B cell (primary cell): ENCODE data around the gene DAB1. TPM values are rescaled to one million over a fixed set of nuclear protein-coding genes. Genes with fewer than 3 reads are reported as not detected.

ENCODE experiments used
- ATAC-seq: fragments of 200-7000 bp; cut with Tn5 transposase; one replicate; pipeline ENCODE4 v1.10.0; 2021; ENCODE audit warnings: low read depth, mild to moderate bottlenecking, moderate number of reproducible peaks, moderate library complexity
- CTCF ChIA-PET: fragments of 350-600 bp; sonication (Branson Sonifier 250); formaldehyde crosslinking; loops from one replicate; lab custom pipeline; 2021; ENCODE audit warnings: antibody characterized with exemption, inconsistent platforms; lab: Charles Lee
- POLR2A ChIA-PET: fragments of 350-600 bp; sonication (Branson Sonifier 250); formaldehyde crosslinking; loops from one replicate; lab custom pipeline; 2021; ENCODE audit warnings: antibody characterized with exemption; lab: Charles Lee
- DNase-seq: peaks from one replicate; pipeline ENCODE4 v3.0.0; 2013
- H2AFZ ChIP-seq: 2 replicates; pipeline ENCODE4 v1.6.1; 2012; ENCODE audit warnings: mild to moderate bottlenecking, low read depth, low read length; ENCODE audit not compliant: insufficient read depth, poor library complexity, severe bottlenecking
- H3K27ac ChIP-seq, 2 donors: 1 replicate in 1 of 2; 2 replicates in 1 of 2; pipeline ENCODE4 v1.5.1; 2012 to 2013; ENCODE audit warnings: low read length in 2 of 2, mild to moderate bottlenecking in 2 of 2, moderate library complexity in 1 of 2
- H3K27me3 ChIP-seq, 4 experiments: fragments of 200-600 bp in 1 of 4; sonication (generic) in 1 of 4; replicated peaks in 1 of 4; 1 replicate in 2 of 4; 2 replicates in 2 of 4; pipeline versions ENCODE4 v1.6.1 to v1.7.0; 2013 to 2016; ENCODE audit warnings: low read length in 3 of 4, mild to moderate bottlenecking in 2 of 4, mixed read lengths in 1 of 4, moderate library complexity in 1 of 4; ENCODE audit not compliant: insufficient read depth in 4 of 4, control insufficient read depth in 3 of 4; ENCODE audit errors: control extremely low read depth in 1 of 4
- H3K36me3 ChIP-seq, 2 experiments: replicated peaks in 1 of 2; 1 replicate in 1 of 2; 2 replicates in 1 of 2; pipeline versions ENCODE4 v1.6.1 to v1.7.1; 2013; ENCODE audit warnings: low read length in 1 of 2; ENCODE audit not compliant: insufficient read depth in 2 of 2, control insufficient read depth in 1 of 2; ENCODE audit errors: control extremely low read depth in 1 of 2, extremely low read depth in 1 of 2
- H3K4me1 ChIP-seq, 2 donors: fragments of 200-600 bp in 1 of 2; sonication (generic) in 1 of 2; 1 replicate in 1 of 2; 2 replicates in 1 of 2; pipeline versions ENCODE4 v1.5.1 to v1.6.1; 2013 to 2017; ENCODE audit warnings: low read length in 2 of 2; ENCODE audit not compliant: control insufficient read depth in 2 of 2, insufficient read depth in 2 of 2
- H3K4me2 ChIP-seq: replicated peaks from 2 replicates; pipeline ENCODE3; 2012; ENCODE audit warnings: mild to moderate bottlenecking, low read depth, low read length; ENCODE audit not compliant: poor library complexity, severe bottlenecking
- H3K4me3 ChIP-seq, 5 experiments: fragments of 200-600 bp in 1 of 5; sonication (generic) in 1 of 5; 1 replicate in 3 of 5; 2 replicates in 2 of 5; pipeline versions ENCODE4 v1.5.1 to v1.7.0; 2011 to 2016; ENCODE audit warnings: low read length in 4 of 5, mild to moderate bottlenecking in 4 of 5, low read depth in 2 of 5, control low read depth in 1 of 5, moderate library complexity in 1 of 5; ENCODE audit not compliant: insufficient read depth in 1 of 5; ENCODE audit errors: control extremely low read depth in 1 of 5, extremely low read depth in 1 of 5
- H3K79me2 ChIP-seq: fragments of 200-600 bp; sonication (generic); one replicate; pipeline ENCODE4 v1.6.0; 2016; ENCODE audit warnings: low read length; ENCODE audit not compliant: control insufficient read depth, insufficient read depth
- H3K9ac ChIP-seq: fragments of 200-600 bp; sonication (generic); 2 replicates; pipeline ENCODE4 v1.6.1; 2017; ENCODE audit warnings: mild to moderate bottlenecking, low read length, moderate library complexity
- H3K9me3 ChIP-seq, 3 donors: one replicate each; pipeline versions ENCODE4 v1.6.1 to v1.7.1; 2013; ENCODE audit warnings: low read length in 2 of 3; ENCODE audit not compliant: control insufficient read depth in 2 of 3, insufficient read depth in 1 of 3; ENCODE audit errors: control extremely low read depth in 1 of 3
- H4K20me1 ChIP-seq: 2 replicates; pipeline ENCODE4 v1.6.0; 2012; ENCODE audit warnings: mild to moderate bottlenecking, low read length; ENCODE audit not compliant: insufficient read depth, control insufficient read depth, poor library complexity, severe bottlenecking
- H3K27ac Mint-ChIP-seq: one replicate; pipeline ENCODE4 v1.8.0; 2021; ENCODE audit warnings: mixed read lengths
- H3K27me3 Mint-ChIP-seq: one replicate; pipeline ENCODE4 v1.8.0; 2021; ENCODE audit warnings: mixed read lengths
- H3K4me1 Mint-ChIP-seq: one replicate; pipeline ENCODE4 v1.8.0; 2021; ENCODE audit warnings: mixed read lengths
- H3K4me3 Mint-ChIP-seq: one replicate; pipeline ENCODE4 v1.8.0; 2021; ENCODE audit warnings: mixed read lengths
- H3K9me3 Mint-ChIP-seq: one replicate; pipeline ENCODE4 v1.8.0; 2022; ENCODE audit warnings: mixed read lengths; ENCODE audit not compliant: insufficient read depth
- CTCF ChIP-seq: fragments of 200-600 bp; IDR thresholded peaks from one replicate; pipeline ENCODE4 v1.8.0; 2022; ENCODE audit warnings: antibody characterized with exemption, mild to moderate bottlenecking
- EZH2 ChIP-seq: IDR thresholded peaks from 2 replicates; pipeline ENCODE4 v1.6.1; 2012; ENCODE audit warnings: borderline replicate concordance, low read depth, mild to moderate bottlenecking, moderate library complexity, low read length; ENCODE audit not compliant: insufficient read depth, poor library complexity, severe bottlenecking
- WGBS: methylation state at CpG from one replicate; pipeline ENCODE4 v1.1.5; 2013; ENCODE audit warnings: missing lambda C conversion rate; ENCODE audit not compliant: insufficient coverage; 5-methylcytosine and 5-hydroxymethylcytosine counted together
- intact Hi-C: fragments of 100-400 bp; cut with micrococcal nuclease; formaldehyde crosslinking; loops from one replicate; pipeline ENCODE4 v1.10.0; 2022
- polyA plus RNA-seq: library from polyadenylated mRNA; depleted of rRNA; stranded (reverse); fragments of >200 nt; gene quantifications from 2 replicates; pipeline ENCODE4 v1.2.3, GENCODE V29; 2012
- total RNA-seq, 2 donors: library from RNA; stranded (reverse); fragments of 120-200 nt in 1 of 2; gene quantifications; 1 replicate in 1 of 2; 2 replicates in 1 of 2; pipeline versions ENCODE4 v1.2.3 to v1.2.4, GENCODE V29; 2013 to 2022

DAB1 gene
- total and polyA plus RNA-seq, 2 donors (not counting 1 experiment from before 2014, with no cell fraction given): not detected

GRCh38 chr1:57377339-57378139, 46.3 kb downstream of the DAB1 start:
- H3K27me3 ChIP-seq: no peaks in the 10 kb centered on the region
- H3K9ac ChIP-seq: no peak overlapping the region
- H3K4me3 ChIP-seq: no peak overlapping the region
- H3K4me1 ChIP-seq: no peaks in the 10 kb centered on the region
- H3K79me2 ChIP-seq: no peaks in the 10 kb centered on the region
- no peak overlapping the region for H2AFZ ChIP-seq
- TF ChIP-seq CTCF: no peak
- no peak for TF ChIP-seq EZH2
- Mint-ChIP-seq H3K4me3 (no peak overlapping the region), H3K27me3 (no peaks in the 10 kb centered on the region), H3K9me3 (no peaks in the 10 kb centered on the region), H3K4me1 (no peaks in the 10 kb centered on the region), H3K27ac (no peak overlapping the region)
- WGBS: 95% methylated on average over 2 of the region's 4 CpGs
- ChIA-PET CTCF (no interaction called here), POLR2A (no interaction called here)
- H3K4me2 ChIP-seq: no peak overlapping the region
- no peaks in the 10 kb centered on the region for H4K20me1 ChIP-seq
- H3K36me3 ChIP-seq: no peaks in the 10 kb centered on the region
- ATAC-seq (no peak), DNase-seq (no peak)
- H3K27ac ChIP-seq: no peak overlapping the region
- H3K9me3 ChIP-seq: peaks cover 0 to 3% (median 0%) of the 10 kb centered on the region in 3 donors
- intact Hi-C loops: no loop called here

- Mint-ChIP-seq H3K4me1 (no peaks in the 10 kb centered on the region), H3K4me3 (no peak overlapping the region), H3K27ac (no peak overlapping the region), H3K27me3 (no peaks in the 10 kb centered on the region), H3K9me3 (no peaks in the 10 kb centered on the region)
- H3K4me3 ChIP-seq: no peak overlapping the region
- no peaks in the 10 kb centered on the region for H3K4me1 ChIP-seq
- no peak overlapping the region for H3K9ac ChIP-seq
- H3K36me3 ChIP-seq: no peaks in the 10 kb centered on the region
- no peak overlapping the region for H3K4me2 ChIP-seq
- DNase-seq: no peak
- no peak for ATAC-seq
- ChIA-PET CTCF (interaction anchor here (1.1 kb wide), 1 partner anchor 21 kb away, joined by 3 read pairs; no protein-coding TSS in a partner anchor), POLR2A (no interaction called here)
- intact Hi-C loops: no loop called here
- WGBS: 71% methylated on average over 1 of the region's 1 CpG
- no peaks in the 10 kb centered on the region for H3K27me3 ChIP-seq
- H3K79me2 ChIP-seq: no peaks in the 10 kb centered on the region
- no peak overlapping the region for H2AFZ ChIP-seq
- TF ChIP-seq EZH2 (no peak), CTCF (no peak)
- peaks cover 0 to 3% (median 0%) of the 10 kb centered on the region in 3 donors for H3K9me3 ChIP-seq
- H4K20me1 ChIP-seq: no peaks in the 10 kb centered on the region
- H3K27ac ChIP-seq: no peak overlapping the region
Measured at GRCh38 chr1:57376041-57376440, 47.8 kb downstream of the DAB1 start.
